HUES48 (cell line): Measurements from ENCODE around the gene OR52A1.

ENCODE experiments used
- H3K27ac ChIP-seq: one replicate; pipeline ENCODE4 v1.7.0; 2013; ENCODE audit warnings: low read depth, low read length, inconsistent platforms
- H3K27me3 ChIP-seq: 2 replicates; pipeline ENCODE4 v1.6.1; 2013; ENCODE audit warnings: mild to moderate bottlenecking, low read length; ENCODE audit not compliant: control insufficient read depth, insufficient read depth
- H3K36me3 ChIP-seq: 2 replicates; pipeline ENCODE4 v1.6.1; 2013; ENCODE audit warnings: low read length; ENCODE audit not compliant: control insufficient read depth, insufficient read depth
- H3K4me1 ChIP-seq: 2 replicates; pipeline ENCODE4 v1.6.1; 2013; ENCODE audit warnings: mild to moderate bottlenecking, low read length; ENCODE audit not compliant: control insufficient read depth, insufficient read depth
- H3K4me3 ChIP-seq: 2 replicates; pipeline ENCODE4 v1.5.1; 2013; ENCODE audit warnings: mild to moderate bottlenecking, low read depth, low read length
- H3K9ac ChIP-seq: 2 replicates; pipeline ENCODE4 v1.6.1; 2013; ENCODE audit warnings: mild to moderate bottlenecking, low read depth, low read length, moderate library complexity
- H3K9me3 ChIP-seq: 2 replicates; pipeline ENCODE4 v1.6.1; 2013; ENCODE audit warnings: low read length; ENCODE audit not compliant: control insufficient read depth, insufficient read depth

The OR52A1 gene

GRCh38 chr11:5154657-5155056 is at the start of gene OR52A1:
OR52A1 (minus strand) TSS chr11:5154757; CDS start chr11:5152369, 2,388 bp downstream.
- Histone ChIP-seq H3K36me3 (no peaks in the 10 kb centered on the region), H3K9me3 (peaks cover 3% of the 10 kb centered on the region; the same call in 1 of the 2 replicates), H3K4me3 (no peak within 1 kb of the TSS), H3K27me3 (no peaks in the 10 kb centered on the region), H3K4me1 (no peaks in the 10 kb centered on the region), H3K27ac (no peak within 1 kb of the TSS), H3K9ac (no peak within 1 kb of the TSS)

- no peaks in the 10 kb centered on the region for H3K27me3 ChIP-seq
- no peaks in the 10 kb centered on the region for H3K4me1 ChIP-seq
- no peaks in the 10 kb centered on the region for H3K9me3 ChIP-seq
- H3K4me3 ChIP-seq, result no peak overlapping the region
- H3K9ac ChIP-seq, result no peak overlapping the region
- H3K36me3 ChIP-seq, result no peaks in the 10 kb centered on the region
- H3K27ac ChIP-seq, result no peak overlapping the region
These were observed 48.8 kb upstream of the OR52A1 start for GRCh38 chr11:5203366-5203765.

- H3K27ac ChIP-seq, result no peak within 1 kb of the TSS
- no peaks in the 10 kb centered on the region for H3K9me3 ChIP-seq
- no peak within 1 kb of the TSS for H3K9ac ChIP-seq
- no peaks in the 10 kb centered on the region for H3K36me3 ChIP-seq
- H3K4me3 ChIP-seq, result no peak within 1 kb of the TSS
- no peaks in the 10 kb centered on the region for H3K4me1 ChIP-seq
- no peaks in the 10 kb centered on the region for H3K27me3 ChIP-seq
These were observed 46.0 kb upstream of the OR52A1 start, which contains the start of gene OR51V1 for GRCh38 chr11:5200582-5200981. OR51V1 (minus strand) TSS chr11:5200682; CDS start chr11:5200682, 0 bp downstream.

- H3K27ac ChIP-seq, result no peak overlapping the region
- H3K9ac ChIP-seq, result no peak overlapping the region
- H3K27me3 ChIP-seq, result no peaks in the 10 kb centered on the region
- no peaks in the 10 kb centered on the region for H3K36me3 ChIP-seq
- no peak overlapping the region for H3K4me3 ChIP-seq
- no peaks in the 10 kb centered on the region for H3K9me3 ChIP-seq
- no peaks in the 10 kb centered on the region for H3K4me1 ChIP-seq
These were observed 43.7 kb upstream of the OR52A1 start for GRCh38 chr11:5198285-5198684.

GRCh38 chr11:5197536-5197935 is 43.0 kb upstream of the OR52A1 start:
- Histone ChIP-seq H3K4me1 (no peaks in the 10 kb centered on the region), H3K9me3 (no peaks in the 10 kb centered on the region), H3K36me3 (no peaks in the 10 kb centered on the region), H3K4me3 (no peak overlapping the region), H3K27me3 (no peaks in the 10 kb centered on the region), H3K27ac (no peak overlapping the region), H3K9ac (no peak overlapping the region)

GRCh38 chr11:5196731-5197130 is 42.2 kb upstream of the OR52A1 start:
- H3K27ac ChIP-seq, result no peak overlapping the region
- H3K36me3 ChIP-seq, result no peaks in the 10 kb centered on the region
- H3K9ac ChIP-seq, result no peak overlapping the region
- H3K9me3 ChIP-seq, result no peaks in the 10 kb centered on the region
- H3K27me3 ChIP-seq, result no peaks in the 10 kb centered on the region
- H3K4me3 ChIP-seq, result no peak overlapping the region
- no peaks in the 10 kb centered on the region for H3K4me1 ChIP-seq

GRCh38 chr11:5196067-5196466 is 41.5 kb upstream of the OR52A1 start:
- Histone ChIP-seq H3K4me3 (no peak overlapping the region), H3K9me3 (no peaks in the 10 kb centered on the region), H3K27ac (no peak overlapping the region), H3K36me3 (no peaks in the 10 kb centered on the region), H3K27me3 (no peaks in the 10 kb centered on the region), H3K4me1 (no peaks in the 10 kb centered on the region), H3K9ac (no peak overlapping the region)

- Histone ChIP-seq H3K9ac (no peak overlapping the region), H3K9me3 (peaks cover 9% of the 10 kb centered on the region), H3K27me3 (no peaks in the 10 kb centered on the region), H3K27ac (no peak overlapping the region), H3K36me3 (no peaks in the 10 kb centered on the region), H3K4me1 (no peaks in the 10 kb centered on the region), H3K4me3 (no peak overlapping the region)
These were observed 38.2 kb upstream of the OR52A1 start for GRCh38 chr11:5192738-5193137.

- Histone ChIP-seq H3K27ac (no peak overlapping the region), H3K9me3 (peaks cover 9% of the 10 kb centered on the region), H3K9ac (no peak overlapping the region), H3K36me3 (no peaks in the 10 kb centered on the region), H3K27me3 (no peaks in the 10 kb centered on the region), H3K4me1 (no peaks in the 10 kb centered on the region), H3K4me3 (no peak overlapping the region)
These were observed 33.6 kb upstream of the OR52A1 start for GRCh38 chr11:5188201-5188600.

GRCh38 chr11:5178046-5178837 is 23.7 kb upstream of the OR52A1 start:
- Histone ChIP-seq H3K4me3 (no peak overlapping the region), H3K4me1 (no peaks in the 10 kb centered on the region), H3K36me3 (no peaks in the 10 kb centered on the region), H3K27me3 (no peaks in the 10 kb centered on the region), H3K27ac (no peak overlapping the region), H3K9me3 (no peaks in the 10 kb centered on the region), H3K9ac (no peak overlapping the region)

GRCh38 chr11:5174934-5175333 is 20.4 kb upstream of the OR52A1 start:
- Histone ChIP-seq H3K4me1 (no peaks in the 10 kb centered on the region), H3K27ac (no peak overlapping the region), H3K4me3 (no peak overlapping the region), H3K27me3 (no peaks in the 10 kb centered on the region), H3K9ac (no peak overlapping the region), H3K36me3 (no peaks in the 10 kb centered on the region), H3K9me3 (no peaks in the 10 kb centered on the region)
